ENCODE results near the gene RAPGEF5.

DNA sequence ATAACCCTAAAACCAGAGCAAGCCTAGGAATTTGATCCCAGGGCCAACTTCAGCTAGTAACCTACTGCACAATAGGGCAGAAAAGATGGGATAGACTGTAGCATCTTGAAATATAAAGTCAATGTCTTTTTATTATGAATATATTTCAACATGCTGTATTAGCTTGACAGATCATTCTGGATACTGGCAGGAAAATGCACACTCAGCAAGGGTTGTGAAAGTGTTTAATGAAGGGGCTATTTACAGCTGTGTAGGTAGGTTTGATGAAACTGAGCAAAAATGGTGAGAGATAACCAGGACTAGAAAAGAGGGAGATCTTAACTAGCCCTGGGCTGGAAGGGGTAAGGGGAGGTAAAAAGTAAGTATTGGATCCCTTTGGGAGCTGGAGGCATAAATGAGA lies 156.2 kb downstream of the RAPGEF5 start:
- TF ChIP-seq, protein P1, sequence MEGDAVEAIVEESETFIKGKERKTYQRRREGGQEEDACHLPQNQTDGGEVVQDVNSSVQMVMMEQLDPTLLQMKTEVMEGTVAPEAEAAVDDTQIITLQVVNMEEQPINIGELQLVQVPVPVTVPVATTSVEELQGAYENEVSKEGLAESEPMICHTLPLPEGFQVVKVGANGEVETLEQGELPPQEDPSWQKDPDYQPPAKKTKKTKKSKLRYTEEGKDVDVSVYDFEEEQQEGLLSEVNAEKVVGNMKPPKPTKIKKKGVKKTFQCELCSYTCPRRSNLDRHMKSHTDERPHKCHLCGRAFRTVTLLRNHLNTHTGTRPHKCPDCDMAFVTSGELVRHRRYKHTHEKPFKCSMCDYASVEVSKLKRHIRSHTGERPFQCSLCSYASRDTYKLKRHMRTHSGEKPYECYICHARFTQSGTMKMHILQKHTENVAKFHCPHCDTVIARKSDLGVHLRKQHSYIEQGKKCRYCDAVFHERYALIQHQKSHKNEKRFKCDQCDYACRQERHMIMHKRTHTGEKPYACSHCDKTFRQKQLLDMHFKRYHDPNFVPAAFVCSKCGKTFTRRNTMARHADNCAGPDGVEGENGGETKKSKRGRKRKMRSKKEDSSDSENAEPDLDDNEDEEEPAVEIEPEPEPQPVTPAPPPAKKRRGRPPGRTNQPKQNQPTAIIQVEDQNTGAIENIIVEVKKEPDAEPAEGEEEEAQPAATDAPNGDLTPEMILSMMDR (IDR thresholded peaks at IDR 0.05 in 8 of 11, conservative IDR thresholded peaks at IDR 0.05 in 3 of 11): no peak
- TF ChIP-seq POLR2A (IDR thresholded peaks at IDR 0.05): no peak
